GM18508 (cell line): ENCODE measurements around the gene EFCAB11.
A peak's percentile ranks its signal among the peaks of the same experiment; 100 is the strongest.
"Not testable (repeated sequence)": the region's sequence is repeated elsewhere in the genome, so short reads cannot be mapped to it uniquely, and the experiment has no call there.

ENCODE experiments used
- ATAC-seq: cut with Tn5 transposase; IDR thresholded peaks from one replicate; pipeline ENCODE4 v1.9.1; 2021; ENCODE audit warnings: moderate number of reproducible peaks; ENCODE audit not compliant: insufficient read depth, unreplicated experiment

The EFCAB11 gene

GRCh38 chr14:89881839-89882238 lies 72.7 kb downstream of the EFCAB11 start:
- peak; percentile 68 for ATAC-seq

- ATAC-seq = not testable (repeated sequence)
These were observed 80.4 kb downstream of the EFCAB11 start for GRCh38 chr14:89874091-89874490.

GRCh38 chr14:89870316-89870715 lies 84.2 kb downstream of the EFCAB11 start:
- ATAC-seq = no peak

GRCh38 chr14:89869606-89870005 lies 84.9 kb downstream of the EFCAB11 start:
- ATAC-seq = no peak

DNA sequence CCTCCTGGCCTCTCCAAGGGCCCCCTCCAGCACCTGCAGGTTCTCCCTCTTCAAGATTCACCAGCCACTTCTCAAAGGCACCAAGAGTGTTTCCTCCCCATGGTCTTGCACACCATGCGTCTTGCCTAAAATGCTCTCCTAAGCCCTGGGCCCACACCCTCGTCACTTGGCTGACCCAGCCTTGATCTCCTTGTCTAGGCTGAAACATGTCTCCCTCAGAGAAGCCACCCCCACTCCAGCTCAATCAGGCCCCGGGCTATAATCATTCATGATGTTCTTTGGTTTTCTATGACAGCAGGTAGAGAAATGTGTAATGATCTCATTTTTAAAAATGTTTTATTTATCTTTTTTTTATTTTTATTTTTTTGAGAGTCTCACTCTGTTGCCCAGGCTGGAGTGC lies 88.1 kb downstream of the EFCAB11 start:
- ATAC-seq = no peak

DNA sequence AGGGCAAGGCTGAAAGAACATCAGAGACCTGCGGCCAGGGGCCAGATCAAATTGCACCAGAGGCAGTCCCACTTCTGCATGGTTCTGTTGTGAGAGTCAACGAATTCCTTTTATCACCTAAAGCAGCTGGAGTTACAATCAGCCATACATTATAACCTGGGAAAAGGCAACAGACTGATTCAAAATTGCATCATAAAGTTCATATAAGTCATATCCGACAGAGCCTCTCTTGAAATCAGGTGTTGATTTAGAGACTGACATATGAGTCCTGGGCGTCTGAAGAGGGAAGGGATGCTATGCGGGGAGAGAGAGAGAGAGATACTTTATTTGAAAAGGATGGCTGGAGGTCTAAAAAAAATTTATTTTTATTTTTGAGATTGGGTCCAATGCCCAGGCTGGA lies 89.4 kb downstream of the EFCAB11 start:
- ATAC-seq = no peak

GRCh38 chr14:89862856-89863255 lies 91.7 kb downstream of the EFCAB11 start:
- ATAC-seq = no peak

- ATAC-seq = no peak
These were observed 92.9 kb downstream of the EFCAB11 start for GRCh38 chr14:89861630-89862029.

- ATAC-seq = no peak
These were observed 96.4 kb downstream of the EFCAB11 start for GRCh38 chr14:89858089-89858488.

GRCh38 chr14:89856871-89857345 lies 97.6 kb downstream of the EFCAB11 start:
- no peak for ATAC-seq

- no peak for ATAC-seq
These were observed 98.4 kb downstream of the EFCAB11 start for GRCh38 chr14:89855961-89856656.

GRCh38 chr14:89853936-89854693 lies 100.4 kb downstream of the EFCAB11 start:
- no peak for ATAC-seq

GRCh38 chr14:89851106-89851505 lies 103.4 kb downstream of the EFCAB11 start:
- ATAC-seq = no peak

GRCh38 chr14:89849931-89850330 lies 104.6 kb downstream of the EFCAB11 start:
- ATAC-seq = no peak

DNA sequence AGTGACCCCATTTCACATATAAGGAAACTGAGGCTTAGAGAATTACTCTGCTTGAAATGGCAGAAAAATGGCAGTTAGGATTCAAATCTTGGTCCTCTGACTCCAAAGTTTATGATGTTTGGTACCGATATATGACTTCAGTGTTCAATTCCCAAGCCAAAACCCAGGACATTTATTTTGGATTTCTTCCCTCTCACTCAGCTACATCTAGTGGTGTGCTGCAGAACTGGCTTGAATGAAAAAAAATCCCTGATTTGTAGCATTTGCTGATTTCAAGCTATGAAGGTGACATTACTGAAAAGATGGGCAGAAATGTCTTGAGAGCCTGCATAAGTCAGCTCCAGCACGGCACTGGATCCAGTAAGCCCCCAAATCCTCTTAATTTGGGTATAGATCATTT lies 106.4 kb downstream of the EFCAB11 start:
- ATAC-seq = no peak

DNA sequence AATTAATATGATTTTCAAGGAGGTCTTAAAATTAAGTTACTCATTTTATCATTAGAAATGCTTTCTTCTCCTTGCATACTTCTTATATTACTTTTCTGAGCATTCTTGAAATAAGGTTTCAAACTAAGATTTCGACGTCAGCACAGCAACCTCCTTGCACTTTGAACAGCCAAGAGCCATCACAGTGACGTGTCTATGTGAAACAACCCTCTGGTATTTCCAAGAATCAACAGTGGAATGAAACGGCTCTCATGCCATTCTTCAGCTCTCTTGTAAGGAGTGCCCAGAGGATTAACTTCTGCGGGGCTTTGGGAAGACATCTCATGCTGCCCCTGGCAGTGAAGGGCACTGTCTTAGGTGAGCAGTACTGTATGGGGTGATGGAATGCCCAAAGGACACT lies 109.2 kb downstream of the EFCAB11 start:
- no peak for ATAC-seq

DNA sequence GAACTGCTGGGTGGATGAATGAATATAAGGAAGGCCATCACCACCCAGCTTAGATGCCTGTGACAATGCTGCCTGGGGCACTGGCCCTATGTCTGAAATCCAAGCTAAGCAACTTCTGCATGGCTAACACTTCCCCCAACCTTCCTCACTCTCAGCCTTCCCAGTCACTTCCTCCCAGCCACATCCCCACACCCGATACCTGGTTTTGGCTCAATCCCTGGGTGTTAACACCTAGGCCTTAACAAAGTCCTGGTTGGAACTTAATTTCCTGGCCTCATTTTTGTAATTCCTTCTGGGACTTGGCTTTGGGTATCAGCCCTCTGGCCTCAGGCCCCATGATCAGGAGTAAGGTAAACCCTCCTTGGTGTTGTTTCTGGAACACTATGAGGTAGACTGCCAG lies 110.0 kb downstream of the EFCAB11 start:
- ATAC-seq = no peak

DNA sequence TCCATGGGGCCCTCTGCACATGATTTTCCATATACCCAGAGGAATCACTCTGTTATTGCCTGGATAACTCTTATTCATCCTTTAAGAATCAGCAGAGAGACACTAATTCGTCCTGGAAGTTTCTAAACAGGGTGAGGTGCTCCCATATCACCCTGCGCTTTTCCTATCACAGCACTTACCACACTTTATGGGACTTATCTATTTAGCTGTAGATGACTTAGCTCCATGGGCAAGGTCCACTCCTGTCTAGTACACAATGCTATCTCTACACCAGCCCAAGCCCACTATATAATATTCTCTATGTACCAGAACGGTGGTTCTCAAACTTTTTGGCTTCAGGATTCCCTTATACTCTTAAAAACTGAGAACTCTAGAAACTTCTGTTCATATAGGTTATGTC lies 111.7 kb downstream of the EFCAB11 start:
- ATAC-seq = no peak

GRCh38 chr14:89841851-89842250 lies 112.7 kb downstream of the EFCAB11 start:
- ATAC-seq = no peak

- no peak for ATAC-seq
These were observed 117.6 kb downstream of the EFCAB11 start for GRCh38 chr14:89836830-89837469.

DNA sequence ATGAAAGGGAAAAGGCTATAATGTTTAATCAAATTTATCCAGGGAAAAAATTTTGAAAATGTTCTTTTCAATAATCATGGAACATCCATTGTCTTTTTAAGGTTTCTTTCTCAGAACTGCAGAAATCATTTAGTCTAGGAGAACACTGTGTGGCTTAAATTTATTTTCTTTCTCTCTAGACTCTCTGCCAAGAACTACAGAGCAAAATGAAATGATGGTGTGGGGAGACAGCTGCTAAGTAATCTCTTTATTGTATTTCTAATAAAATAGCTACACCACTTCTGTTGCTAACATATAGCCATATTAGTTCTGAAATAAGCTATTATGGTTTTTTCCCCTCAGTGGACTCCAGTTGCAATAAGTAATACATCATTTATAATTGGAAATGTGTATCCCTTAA lies 120.9 kb downstream of the EFCAB11 start:
- no peak for ATAC-seq
